Activated CD4-positive, alpha-beta T cell treated with anti-CD3 and anti-CD28 coated beads, Interleukin-2, amount 10 ng/mL, durations not matched to agents 7 days and 5 days (primary cell): ENCODE data around the gene NKAIN1. TPM values are rescaled to one million over a fixed set of nuclear protein-coding genes. Genes with fewer than 3 reads are reported as not detected.

Experiments used
- CTCF ChIA-PET: fragments of 350-600 bp; sonication (Branson Sonifier 250); formaldehyde crosslinking; loops from one replicate; lab custom pipeline; 2021; ENCODE audit warnings: antibody characterized with exemption; lab: Charles Lee
- POLR2A ChIA-PET: fragments of 350-600 bp; sonication (Branson Sonifier 250); formaldehyde crosslinking; loops from one replicate; lab custom pipeline; 2021; ENCODE audit warnings: antibody characterized with exemption; lab: Charles Lee
- DNase-seq: peaks from one replicate; pipeline ENCODE4 v3.0.0-alpha.2; 2020
- H3K27ac Mint-ChIP-seq: one replicate; pipeline ENCODE4 v1.8.0; 2021; ENCODE audit warnings: mild to moderate bottlenecking, moderate library complexity, mixed read lengths
- H3K27me3 Mint-ChIP-seq: one replicate; pipeline ENCODE4 v1.8.0; 2021; ENCODE audit warnings: mixed read lengths
- H3K36me3 Mint-ChIP-seq: one replicate; pipeline ENCODE4 v1.8.0; 2021; ENCODE audit warnings: low read depth, mixed read lengths
- H3K4me1 Mint-ChIP-seq: one replicate; pipeline ENCODE4 v1.8.0; 2021; ENCODE audit warnings: mixed read lengths
- H3K4me3 Mint-ChIP-seq: one replicate; pipeline ENCODE4 v1.8.0; 2021; ENCODE audit warnings: mild to moderate bottlenecking, moderate library complexity, mixed read lengths
- H3K9me3 Mint-ChIP-seq: one replicate; pipeline ENCODE4 v1.8.0; 2021; ENCODE audit warnings: mixed read lengths
- total RNA-seq, 2 experiments: library from RNA; stranded (reverse); gene quantifications; one replicate each; pipeline ENCODE4 v1.2.3, GENCODE V29; 2021

Gene NKAIN1
- total RNA-seq, 2 experiments from 2014 or later: 0.27 to 0.42 TPM

DNA sequence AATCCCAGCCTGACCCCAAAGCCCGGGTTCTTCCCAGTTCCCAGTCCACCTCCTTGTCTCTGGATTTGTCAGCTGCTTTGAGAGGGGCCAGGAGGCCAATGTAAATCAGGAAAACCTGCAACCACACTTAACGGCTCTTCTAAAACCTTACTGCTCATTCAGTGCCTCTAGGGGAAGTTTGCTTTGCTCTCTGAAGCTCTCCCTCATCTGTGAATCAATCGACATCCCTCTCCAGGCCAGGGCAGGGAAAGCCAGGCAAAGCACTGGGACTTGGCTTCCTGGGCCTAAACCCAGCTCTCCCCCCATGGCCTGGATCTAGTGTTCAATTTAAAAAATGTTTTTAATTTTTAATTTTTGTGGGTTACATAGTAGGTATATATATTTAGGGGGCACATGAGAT is 9.3 kb downstream of the NKAIN1 start:
- POLR2A ChIA-PET: no interaction called here
- Mint-ChIP-seq H3K27me3 (peaks cover 6% of the 10 kb centered on the region), H3K27ac (no peak overlapping the region), H3K4me3 (no peak overlapping the region), H3K36me3 (no peaks in the 10 kb centered on the region), H3K4me1 (no peaks in the 10 kb centered on the region), H3K9me3 (no peaks in the 10 kb centered on the region)
- no peak for DNase-seq
- CTCF ChIA-PET: interaction anchor here (0.6 to 1.2 kb wide), 2 partner anchors 19 to 139 kb away, joined by 3 to 4 read pairs; no protein-coding TSS in a partner anchor

DNA sequence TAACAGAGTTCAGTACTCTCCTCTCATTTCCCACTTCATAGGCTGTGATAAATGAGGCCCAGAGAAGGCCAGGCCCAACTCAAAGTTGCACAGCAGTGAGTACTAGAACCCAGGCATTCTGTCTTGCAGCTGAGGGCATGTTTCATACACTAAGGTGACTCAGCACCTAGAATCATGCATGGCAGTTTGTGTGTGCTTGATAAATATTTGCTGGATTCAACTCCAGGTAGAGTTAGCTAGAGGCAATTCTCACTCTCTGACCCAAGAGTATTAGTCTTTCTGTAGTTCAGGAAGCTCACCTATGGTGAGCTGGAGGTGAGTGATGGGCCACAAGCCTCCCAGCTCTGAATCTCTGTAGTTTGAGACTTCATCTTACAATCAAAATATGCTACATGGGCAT is 10.7 kb downstream of the NKAIN1 start:
- POLR2A ChIA-PET: no interaction called here
- H3K4me1 Mint-ChIP-seq: no peaks in the 10 kb centered on the region
- no peaks in the 10 kb centered on the region for H3K36me3 Mint-ChIP-seq
- no peak for DNase-seq
- H3K27ac Mint-ChIP-seq: no peak overlapping the region
- CTCF ChIA-PET: no interaction called here
- H3K9me3 Mint-ChIP-seq: no peaks in the 10 kb centered on the region
- no peaks in the 10 kb centered on the region for H3K27me3 Mint-ChIP-seq
- no peak overlapping the region for H3K4me3 Mint-ChIP-seq

DNA sequence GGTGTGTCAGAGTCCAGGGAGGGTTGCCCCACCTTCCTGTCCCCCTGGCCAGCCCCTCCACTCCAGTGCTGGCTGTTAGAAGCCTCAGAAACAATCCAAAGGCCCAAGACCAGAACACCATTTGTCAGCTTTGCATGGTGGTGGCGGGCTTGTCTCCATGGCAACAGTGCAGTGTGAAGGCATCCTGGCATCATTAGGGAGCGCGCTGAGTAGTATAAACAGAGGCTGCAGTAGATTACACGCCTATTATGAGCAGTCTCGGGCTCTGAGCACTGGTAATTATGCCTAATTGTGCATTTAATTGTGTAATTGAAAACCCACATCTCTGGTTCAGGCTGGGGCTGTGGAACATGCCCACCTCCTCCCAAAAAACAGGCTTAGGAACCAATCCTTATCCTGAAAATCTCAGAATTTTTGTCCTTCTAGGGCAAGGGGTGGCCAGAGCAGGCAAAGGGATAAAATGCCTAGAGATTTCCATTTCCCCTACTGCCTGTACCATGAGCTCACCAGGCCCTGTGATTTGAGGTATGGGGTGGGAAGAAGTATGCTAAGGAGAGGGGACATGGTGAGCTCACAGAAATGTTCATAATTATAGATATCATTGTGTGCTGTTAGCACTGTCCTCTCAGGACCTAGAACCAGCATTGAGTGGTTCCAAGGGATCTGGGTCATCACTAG is 11.7 kb downstream of the NKAIN1 start:
- Mint-ChIP-seq H3K27me3 (no peaks in the 10 kb centered on the region), H3K27ac (no peak overlapping the region), H3K4me3 (no peak overlapping the region), H3K4me1 (no peaks in the 10 kb centered on the region), H3K9me3 (no peaks in the 10 kb centered on the region), H3K36me3 (no peaks in the 10 kb centered on the region)
- CTCF ChIA-PET: no interaction called here
- POLR2A ChIA-PET: no interaction called here
- no peak for DNase-seq

DNA sequence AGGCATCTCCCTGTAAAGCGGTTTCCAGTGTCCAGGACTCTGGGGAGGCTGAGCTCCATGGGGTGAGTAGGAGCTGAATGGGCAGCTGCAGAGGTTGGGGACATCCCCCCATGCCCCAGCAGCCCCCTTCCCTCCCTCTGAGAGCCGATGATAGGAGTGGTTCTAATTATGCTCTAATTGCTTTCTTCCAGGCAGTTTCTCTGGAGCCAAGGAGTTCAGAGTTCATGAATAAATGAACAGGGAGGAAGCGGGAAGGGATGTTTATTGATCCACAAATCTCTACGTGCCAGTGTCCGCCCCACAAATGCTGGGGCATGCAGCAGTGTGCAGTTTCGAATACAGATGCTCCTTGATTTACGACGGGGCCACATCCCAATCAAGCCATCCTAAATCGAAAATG is 15.6 kb downstream of the NKAIN1 start:
- Mint-ChIP-seq H3K9me3 (no peaks in the 10 kb centered on the region), H3K27me3 (no peaks in the 10 kb centered on the region), H3K4me3 (no peak overlapping the region), H3K36me3 (no peaks in the 10 kb centered on the region), H3K4me1 (no peaks in the 10 kb centered on the region), H3K27ac (no peak overlapping the region)
- ChIA-PET POLR2A (no interaction called here), CTCF (no interaction called here)
- no peak for DNase-seq

DNA sequence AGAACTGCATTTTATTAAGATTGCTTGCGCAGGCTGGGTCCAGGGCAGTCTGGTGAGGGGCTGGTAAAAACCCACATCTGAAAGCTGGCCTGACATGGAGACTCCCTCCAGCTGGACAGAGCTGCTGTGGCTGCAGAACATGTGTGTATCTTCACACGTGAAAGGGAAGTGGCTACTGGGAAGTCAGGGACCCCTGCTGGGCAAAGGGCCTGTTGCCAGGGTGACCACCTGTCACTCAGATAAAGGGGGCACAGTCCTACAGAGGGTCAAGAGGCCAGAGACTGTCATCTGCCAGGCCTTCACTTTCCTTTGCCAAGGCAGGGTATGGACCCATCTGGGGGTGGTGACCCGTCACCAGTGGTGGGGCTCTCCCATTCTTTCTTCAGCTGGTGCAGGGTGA is 17.5 kb downstream of the NKAIN1 start:
- Mint-ChIP-seq H3K9me3 (no peaks in the 10 kb centered on the region), H3K27me3 (no peaks in the 10 kb centered on the region), H3K36me3 (no peaks in the 10 kb centered on the region), H3K4me3 (no peak overlapping the region), H3K27ac (no peak overlapping the region), H3K4me1 (no peaks in the 10 kb centered on the region)
- POLR2A ChIA-PET: no interaction called here
- CTCF ChIA-PET: interaction anchor here (0.6 kb wide), 1 partner anchor 12 kb away, joined by 3 read pairs; no protein-coding TSS in a partner anchor
- DNase-seq: no peak

DNA sequence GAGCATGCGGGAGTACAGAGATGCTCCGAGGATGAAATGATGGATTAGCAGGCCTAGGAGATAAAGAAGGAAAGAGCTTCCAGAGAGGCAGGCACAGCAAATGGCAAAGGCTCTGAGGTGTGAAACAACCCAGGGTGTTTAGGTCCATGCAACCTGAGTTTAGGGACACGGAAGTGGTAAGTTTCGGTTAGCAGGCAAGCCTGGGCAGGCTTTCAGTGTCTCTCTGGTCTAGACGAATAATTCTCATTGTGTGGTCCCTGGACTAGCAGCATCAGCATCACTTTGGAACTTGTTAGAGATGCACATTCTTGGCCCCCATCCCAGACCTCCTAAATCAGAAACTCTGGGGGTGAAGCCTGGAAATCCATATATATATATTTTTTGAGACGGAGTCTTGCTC is 18.6 kb downstream of the NKAIN1 start:
- no peaks in the 10 kb centered on the region for H3K4me1 Mint-ChIP-seq
- no peak for DNase-seq
- no peaks in the 10 kb centered on the region for H3K36me3 Mint-ChIP-seq
- ChIA-PET CTCF (no interaction called here), POLR2A (no interaction called here)
- H3K27me3 Mint-ChIP-seq: no peaks in the 10 kb centered on the region
- H3K4me3 Mint-ChIP-seq: no peak overlapping the region
- no peaks in the 10 kb centered on the region for H3K9me3 Mint-ChIP-seq
- no peak overlapping the region for H3K27ac Mint-ChIP-seq

DNA sequence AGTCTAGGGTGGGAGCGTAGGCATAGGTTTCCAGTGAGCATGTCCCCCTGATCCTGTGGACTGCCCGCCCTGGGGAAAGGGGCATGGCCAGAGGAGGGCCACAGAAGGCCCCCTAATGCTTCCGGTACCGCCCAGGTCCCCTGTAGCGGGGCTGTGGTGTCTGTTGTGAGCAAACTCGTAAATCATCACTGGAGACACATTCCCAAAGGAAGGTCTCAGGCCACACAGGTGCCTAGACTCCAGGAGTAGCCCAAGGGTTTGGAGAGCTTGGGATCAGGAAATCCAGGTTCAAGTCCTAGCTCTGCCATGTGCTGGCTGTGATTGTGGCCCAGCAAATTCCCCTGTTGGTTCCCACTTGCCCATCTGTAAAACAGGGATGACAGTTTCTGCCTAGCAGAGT is 20.2 kb downstream of the NKAIN1 start:
- no peak overlapping the region for H3K4me3 Mint-ChIP-seq
- POLR2A ChIA-PET: no interaction called here
- DNase-seq: no peak
- CTCF ChIA-PET: no interaction called here
- no peaks in the 10 kb centered on the region for H3K36me3 Mint-ChIP-seq
- peaks cover 2% of the 10 kb centered on the region for H3K27me3 Mint-ChIP-seq
- no peaks in the 10 kb centered on the region for H3K4me1 Mint-ChIP-seq
- no peaks in the 10 kb centered on the region for H3K9me3 Mint-ChIP-seq
- no peak overlapping the region for H3K27ac Mint-ChIP-seq

DNA sequence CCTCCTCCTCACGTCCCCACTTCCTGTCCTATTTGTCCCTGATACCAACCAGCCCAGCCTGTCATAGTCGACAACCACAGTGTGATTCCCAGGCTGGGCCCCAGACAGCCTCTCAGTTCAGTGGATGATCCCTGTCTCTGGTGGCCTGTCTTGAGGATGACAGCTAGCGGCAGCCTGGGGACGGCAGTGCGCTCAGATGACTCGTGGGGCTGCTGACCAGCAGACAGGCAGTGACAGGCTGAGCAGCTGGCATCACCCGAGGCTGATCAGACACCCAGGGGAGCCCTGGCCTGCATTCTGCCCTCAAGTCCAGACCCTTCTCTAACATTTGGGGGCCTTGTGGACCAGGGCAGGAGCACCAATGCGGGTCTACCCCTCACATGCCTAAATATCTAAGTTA is 21.0 kb downstream of the NKAIN1 start:
- no peaks in the 10 kb centered on the region for H3K4me1 Mint-ChIP-seq
- DNase-seq: no peak
- H3K27me3 Mint-ChIP-seq: peaks cover 3% of the 10 kb centered on the region
- H3K36me3 Mint-ChIP-seq: no peaks in the 10 kb centered on the region
- ChIA-PET CTCF (no interaction called here), POLR2A (no interaction called here)
- H3K9me3 Mint-ChIP-seq: no peaks in the 10 kb centered on the region
- H3K27ac Mint-ChIP-seq: no peak overlapping the region
- no peak overlapping the region for H3K4me3 Mint-ChIP-seq

DNA sequence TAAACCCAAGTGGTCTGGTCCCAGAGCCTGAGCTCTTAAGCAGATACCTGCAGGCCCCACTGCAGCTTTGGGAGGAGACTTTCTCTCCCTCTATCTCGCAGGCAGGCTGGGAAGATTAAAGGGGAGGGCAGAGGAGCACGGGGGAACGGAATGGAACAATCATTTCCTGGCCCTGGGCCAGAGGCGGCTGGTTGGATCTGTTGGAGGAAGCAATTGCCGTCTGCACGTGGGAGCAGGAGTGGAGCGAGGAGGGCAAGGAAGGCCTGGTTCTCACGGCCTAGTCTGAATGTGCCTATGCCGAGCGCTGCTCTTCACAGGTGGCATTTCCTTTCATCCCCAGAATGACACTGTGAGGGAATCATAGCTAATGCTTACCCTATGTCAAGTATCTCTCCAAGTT is 23.7 kb downstream of the NKAIN1 start:
- Mint-ChIP-seq H3K36me3 (no peaks in the 10 kb centered on the region), H3K9me3 (peaks cover 3% of the 10 kb centered on the region), H3K27ac (no peak overlapping the region), H3K4me3 (no peak overlapping the region), H3K27me3 (peaks cover 3% of the 10 kb centered on the region), H3K4me1 (no peaks in the 10 kb centered on the region)
- no peak for DNase-seq
- ChIA-PET POLR2A (no interaction called here), CTCF (no interaction called here)

DNA sequence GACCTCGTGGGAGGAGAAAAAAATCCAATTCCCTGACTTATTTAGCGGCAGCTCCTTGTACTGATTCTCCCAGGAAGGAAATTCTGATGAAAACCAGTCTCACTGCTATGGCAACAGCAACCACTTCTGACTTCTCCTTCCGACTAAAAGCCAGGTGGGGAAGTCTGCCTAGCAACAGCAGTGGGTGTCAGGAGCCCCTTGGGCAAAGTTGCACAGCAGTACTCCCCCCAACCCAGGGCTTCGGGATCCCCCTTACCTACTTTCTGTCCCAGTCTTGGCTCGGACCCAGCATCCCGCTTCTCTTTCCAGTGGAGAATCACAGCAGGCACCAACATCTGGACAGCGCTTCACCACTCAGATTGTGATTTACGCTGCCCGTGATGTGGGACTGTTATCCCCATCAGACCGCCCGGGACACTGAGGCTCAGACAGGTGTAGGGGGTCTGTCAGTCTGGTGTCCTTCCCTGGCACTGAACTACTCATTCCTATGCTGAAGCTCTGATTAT is 24.6 kb downstream of the NKAIN1 start:
- Mint-ChIP-seq H3K27me3 (peaks cover 3% of the 10 kb centered on the region), H3K4me1 (no peaks in the 10 kb centered on the region), H3K9me3 (peaks cover 4% of the 10 kb centered on the region), H3K27ac (no peak overlapping the region), H3K36me3 (no peaks in the 10 kb centered on the region), H3K4me3 (no peak overlapping the region)
- no peak for DNase-seq
- POLR2A ChIA-PET: no interaction called here
- CTCF ChIA-PET: no interaction called here

DNA sequence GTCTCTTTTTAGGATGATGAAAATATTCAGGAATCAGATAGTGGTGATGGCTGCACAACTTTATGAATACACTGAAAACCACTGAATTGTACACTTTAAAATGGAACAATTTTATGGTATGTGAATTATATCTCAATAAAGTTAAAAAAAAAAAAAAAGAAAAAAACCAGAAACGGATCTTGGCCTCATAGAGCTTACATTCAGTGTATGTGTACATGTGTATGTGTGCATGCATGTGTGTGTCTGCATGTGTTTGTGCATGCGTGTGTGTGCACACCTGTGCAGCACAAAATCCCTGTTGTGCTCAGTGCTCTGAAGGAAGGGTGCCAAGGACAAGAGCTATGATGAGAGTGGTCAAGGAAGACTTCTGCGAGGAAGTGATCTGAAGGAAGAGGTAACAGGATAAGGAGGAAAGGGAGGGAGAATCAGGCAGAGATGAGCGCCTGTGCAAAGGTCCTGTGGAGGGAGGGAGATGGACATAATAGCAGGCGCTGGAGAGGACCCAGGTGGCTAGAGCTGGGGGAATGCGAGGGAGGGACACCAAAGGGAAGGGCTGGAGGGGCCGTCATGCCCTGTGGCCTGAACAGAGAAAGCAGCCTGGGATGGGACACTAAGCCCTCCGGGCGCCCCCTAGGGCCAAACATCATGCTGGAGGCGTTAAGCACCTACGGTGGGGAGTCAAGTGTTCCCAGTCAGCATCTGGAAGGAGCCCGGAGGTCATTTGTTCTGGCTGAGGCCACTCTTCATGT is 25.2 kb downstream of the NKAIN1 start:
- CTCF ChIA-PET: interaction anchor here (0.6 kb wide), 1 partner anchor 109 kb away, joined by 3 read pairs; no protein-coding TSS in a partner anchor
- Mint-ChIP-seq H3K4me1 (no peaks in the 10 kb centered on the region), H3K27me3 (peaks cover 3% of the 10 kb centered on the region), H3K27ac (no peak overlapping the region), H3K4me3 (no peak overlapping the region), H3K9me3 (peaks cover 4% of the 10 kb centered on the region), H3K36me3 (no peaks in the 10 kb centered on the region)
- POLR2A ChIA-PET: no interaction called here
- no peak for DNase-seq

DNA sequence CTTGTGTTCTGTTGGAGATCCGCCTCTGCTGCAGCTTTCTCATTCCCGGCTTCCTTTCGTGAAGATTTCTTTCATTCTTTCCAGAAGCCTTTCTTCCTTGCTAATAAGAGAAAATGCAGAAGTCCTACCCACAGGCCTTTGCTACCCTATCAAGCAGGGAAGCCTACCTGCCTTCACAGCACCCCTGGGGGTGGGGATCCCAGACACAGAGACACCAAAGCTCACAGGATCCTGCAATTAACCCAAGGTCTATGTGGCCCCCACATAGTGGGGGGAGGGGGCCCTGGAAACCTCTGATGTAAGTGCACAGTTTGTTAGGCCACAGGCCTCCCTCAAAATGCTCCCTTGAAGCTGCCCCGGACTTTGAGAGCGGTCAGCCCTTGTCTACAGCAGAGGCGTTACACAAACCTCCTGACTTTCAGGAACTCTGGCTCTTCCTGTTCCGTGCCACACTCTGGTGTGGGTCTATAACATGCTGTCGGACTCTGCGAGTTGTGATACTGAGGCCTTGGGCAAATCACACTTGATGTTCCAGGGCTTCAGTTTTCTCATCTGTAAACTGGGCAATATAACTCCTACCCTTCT is 31.2 kb downstream of the NKAIN1 start:
- POLR2A ChIA-PET: no interaction called here
- no peak overlapping the region for H3K4me3 Mint-ChIP-seq
- no peaks in the 10 kb centered on the region for H3K27me3 Mint-ChIP-seq
- H3K36me3 Mint-ChIP-seq: no peaks in the 10 kb centered on the region
- CTCF ChIA-PET: no interaction called here
- H3K27ac Mint-ChIP-seq: no peak overlapping the region
- H3K9me3 Mint-ChIP-seq: peaks cover 4% of the 10 kb centered on the region
- no peaks in the 10 kb centered on the region for H3K4me1 Mint-ChIP-seq
- DNase-seq: no peak

DNA sequence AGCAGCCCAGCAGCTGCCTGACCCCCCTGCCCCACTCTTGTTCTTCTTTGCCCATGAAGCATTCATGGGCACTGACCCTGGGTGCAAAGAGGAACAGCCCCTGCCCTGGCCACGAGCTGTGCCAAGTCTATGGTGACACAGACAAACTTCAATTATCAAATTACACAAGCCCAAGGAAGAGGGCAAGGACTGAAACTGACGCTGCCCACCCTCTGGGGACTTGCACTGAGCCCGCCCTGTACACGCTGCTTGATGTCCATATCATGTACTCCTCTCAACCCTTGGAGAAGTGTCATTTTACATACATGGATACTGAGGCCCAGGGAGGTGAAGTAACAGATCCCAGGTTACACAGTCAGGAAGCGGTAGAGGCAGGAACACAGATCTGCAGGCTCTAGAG is 32.1 kb downstream of the NKAIN1 start:
- no peaks in the 10 kb centered on the region for H3K4me1 Mint-ChIP-seq
- H3K27me3 Mint-ChIP-seq: no peaks in the 10 kb centered on the region
- no peak for DNase-seq
- H3K9me3 Mint-ChIP-seq: peaks cover 4% of the 10 kb centered on the region
- H3K27ac Mint-ChIP-seq: no peak overlapping the region
- H3K36me3 Mint-ChIP-seq: no peaks in the 10 kb centered on the region
- H3K4me3 Mint-ChIP-seq: no peak overlapping the region
- CTCF ChIA-PET: no interaction called here
- POLR2A ChIA-PET: no interaction called here
